ENCODE measurements around the gene NAT8L.

The NAT8L gene

DNA sequence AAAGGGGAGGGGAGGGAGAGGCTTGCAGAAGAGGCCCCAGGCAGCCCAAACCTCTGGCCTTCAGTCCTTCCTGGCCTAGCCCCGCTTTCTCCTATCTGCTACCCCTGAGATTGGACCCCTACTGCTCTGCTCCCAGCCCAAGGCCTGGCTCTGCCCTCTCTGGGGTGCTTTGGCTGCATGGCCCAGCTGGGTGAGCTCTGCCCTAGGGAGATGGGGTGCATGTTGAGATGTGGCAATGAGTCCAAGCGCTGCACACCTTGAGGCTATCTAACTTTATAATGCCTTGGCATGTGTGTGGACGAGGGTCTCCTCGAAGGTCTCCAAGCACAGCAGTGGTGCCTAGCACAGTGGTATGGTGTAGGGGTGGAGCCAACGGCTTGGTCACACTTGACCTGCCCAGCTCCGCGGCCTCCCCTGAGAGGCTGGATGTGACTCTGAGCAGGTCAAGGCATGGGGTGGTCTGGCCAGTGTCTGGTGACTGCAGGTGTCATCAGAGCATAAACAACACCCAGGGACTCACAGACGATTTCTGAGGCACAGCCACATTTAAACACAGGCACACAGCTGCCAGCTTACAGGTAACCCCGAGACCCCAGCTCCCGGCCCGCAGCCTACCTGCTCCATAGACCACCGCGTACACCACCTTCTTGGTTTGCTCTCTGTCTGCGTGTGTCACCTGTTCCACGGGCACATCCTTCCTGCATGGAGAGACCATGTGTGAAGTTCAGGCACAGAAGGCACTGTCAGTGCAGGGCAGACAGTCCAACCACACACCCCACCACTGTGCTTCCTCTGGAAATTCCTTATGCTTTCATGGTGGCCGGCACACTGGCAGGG, 36.3 kb downstream of the NAT8L start:
- DNase-seq (ENCODE audit: low read depth) = no peak

DNA sequence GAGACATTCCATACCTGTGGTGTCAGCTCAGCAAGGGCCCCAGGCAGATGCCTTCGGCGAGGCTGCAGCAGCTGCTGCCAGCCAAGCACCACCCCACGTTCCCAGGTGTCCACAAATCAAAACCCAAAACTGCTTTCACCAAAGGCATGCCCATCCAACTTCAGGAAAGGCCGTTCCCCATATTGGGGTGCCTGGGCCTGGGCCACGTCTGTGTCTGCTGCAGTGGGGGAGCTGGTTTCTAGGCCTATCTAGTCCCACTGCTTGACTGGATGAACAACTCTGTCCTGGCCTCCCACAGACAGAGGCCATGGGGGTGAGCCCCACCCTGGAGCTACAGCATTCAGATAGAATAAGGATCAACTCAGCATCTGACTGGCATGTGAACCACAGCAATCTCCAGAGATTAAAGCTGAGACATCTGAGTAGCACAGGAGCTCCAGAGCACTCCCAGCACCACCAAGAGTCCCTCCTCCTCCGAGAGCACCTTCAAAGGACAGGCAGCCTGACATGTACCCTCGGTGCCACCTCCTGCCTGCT, 37.0 kb downstream of the NAT8L start:
- no peak for DNase-seq (ENCODE audit: low read depth)

DNA sequence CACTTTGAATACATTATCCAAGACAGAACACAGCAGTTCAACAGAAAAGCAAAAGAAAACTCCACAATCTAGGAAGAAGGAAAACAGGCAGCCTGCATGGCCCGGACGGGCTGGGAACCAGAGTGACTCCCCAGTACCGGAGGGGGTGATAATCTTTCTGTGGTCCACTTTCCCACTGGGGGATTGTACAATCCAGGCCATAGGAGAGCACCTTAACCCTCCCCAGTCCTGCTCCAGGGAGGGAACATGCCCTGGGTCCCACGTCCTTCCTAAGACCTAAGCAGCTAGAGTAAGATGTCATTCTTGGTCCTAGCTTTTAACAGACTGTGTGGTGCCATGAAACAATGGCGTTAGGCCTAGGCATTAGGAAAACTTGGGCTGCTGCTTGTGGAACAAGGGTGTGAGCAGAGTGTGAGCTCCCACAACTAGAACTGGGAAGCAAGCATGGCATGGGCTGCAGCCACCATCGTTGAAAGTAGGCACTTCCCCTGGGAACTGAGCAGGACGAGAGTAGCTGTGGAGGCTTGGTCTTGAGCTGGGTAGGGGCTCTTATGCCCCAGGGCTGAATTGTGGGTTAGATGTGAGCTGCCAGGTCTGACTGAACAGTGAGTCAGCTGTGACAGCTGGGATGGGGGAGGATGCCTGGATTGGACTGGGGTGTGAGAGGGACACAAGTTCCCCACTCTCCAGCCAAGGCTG, 42.4 kb downstream of the NAT8L start:
- DNase-seq (ENCODE audit: low read depth) = no peak

DNA sequence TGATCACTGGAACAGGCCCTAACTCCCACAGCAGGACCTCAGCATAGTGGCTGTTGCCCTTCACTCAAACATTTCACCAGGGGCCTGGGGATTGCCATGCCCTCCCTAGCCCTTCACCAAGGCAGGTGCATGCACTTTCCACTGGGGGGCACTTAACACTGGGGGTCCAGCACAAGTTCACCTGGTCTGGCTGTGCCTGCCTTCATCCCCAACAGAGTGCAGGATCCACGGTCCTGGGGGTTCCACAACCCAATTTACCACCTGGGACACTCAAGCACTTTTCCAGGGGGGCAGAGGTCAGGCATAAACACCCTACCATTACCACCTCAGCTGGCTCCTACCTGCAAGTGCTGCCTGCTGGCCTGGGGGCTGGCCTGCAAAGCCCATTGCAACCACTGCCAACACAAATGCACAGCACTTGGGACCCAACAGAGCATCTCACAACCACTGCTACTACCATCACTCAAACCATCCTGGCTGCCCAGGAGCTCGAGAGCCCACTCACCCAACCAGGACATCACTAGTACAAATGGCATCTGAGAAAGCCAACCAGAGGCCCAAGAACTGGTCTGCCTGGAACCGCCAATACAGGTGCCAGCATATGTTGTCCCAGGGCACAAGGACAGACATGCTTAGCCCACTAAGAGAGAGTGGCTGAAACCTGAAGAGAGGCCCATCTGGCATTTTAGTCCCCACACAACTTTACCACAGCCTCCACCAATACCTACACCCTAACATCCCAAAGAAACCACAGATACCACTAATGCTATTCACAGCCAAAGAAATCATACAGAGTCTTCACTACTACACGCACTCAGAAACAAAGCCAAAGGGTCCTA, 43.1 kb downstream of the NAT8L start:
- DNase-seq (ENCODE audit: low read depth) = no peak

DNA sequence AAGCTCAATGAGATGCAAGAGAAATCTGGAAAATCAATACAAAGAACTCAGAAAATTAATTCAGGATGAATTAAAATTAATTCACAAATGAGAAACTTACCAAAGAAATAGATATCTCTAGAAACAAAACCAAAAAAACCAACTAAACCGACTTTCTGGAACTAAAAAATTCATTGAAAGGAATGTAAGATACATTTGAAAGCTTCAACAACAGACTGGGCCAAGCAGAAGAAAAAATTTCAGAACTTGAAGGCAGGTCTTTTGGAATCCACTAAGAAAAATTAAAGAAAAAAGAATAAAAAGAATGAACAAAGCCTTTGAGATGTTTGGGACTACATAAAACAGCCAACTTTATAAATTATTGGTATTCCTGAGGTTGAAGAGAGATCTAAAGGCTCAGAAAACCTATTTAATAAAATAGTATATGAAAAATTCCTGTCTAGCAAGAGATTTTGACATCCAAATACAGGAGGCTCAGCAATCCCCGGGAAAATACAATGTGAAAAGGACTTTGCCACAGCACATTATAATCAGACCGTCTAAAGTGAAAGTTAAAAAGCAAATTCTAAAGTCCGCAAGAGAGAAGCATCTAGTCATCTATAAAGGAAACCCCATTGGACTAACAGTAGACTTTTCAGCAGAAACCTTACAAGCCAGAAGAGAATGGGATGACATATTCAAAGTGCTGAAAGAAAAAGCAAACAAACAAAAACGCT, 44.2 kb downstream of the NAT8L start:
- no peak for DNase-seq (ENCODE audit: low read depth)

DNA sequence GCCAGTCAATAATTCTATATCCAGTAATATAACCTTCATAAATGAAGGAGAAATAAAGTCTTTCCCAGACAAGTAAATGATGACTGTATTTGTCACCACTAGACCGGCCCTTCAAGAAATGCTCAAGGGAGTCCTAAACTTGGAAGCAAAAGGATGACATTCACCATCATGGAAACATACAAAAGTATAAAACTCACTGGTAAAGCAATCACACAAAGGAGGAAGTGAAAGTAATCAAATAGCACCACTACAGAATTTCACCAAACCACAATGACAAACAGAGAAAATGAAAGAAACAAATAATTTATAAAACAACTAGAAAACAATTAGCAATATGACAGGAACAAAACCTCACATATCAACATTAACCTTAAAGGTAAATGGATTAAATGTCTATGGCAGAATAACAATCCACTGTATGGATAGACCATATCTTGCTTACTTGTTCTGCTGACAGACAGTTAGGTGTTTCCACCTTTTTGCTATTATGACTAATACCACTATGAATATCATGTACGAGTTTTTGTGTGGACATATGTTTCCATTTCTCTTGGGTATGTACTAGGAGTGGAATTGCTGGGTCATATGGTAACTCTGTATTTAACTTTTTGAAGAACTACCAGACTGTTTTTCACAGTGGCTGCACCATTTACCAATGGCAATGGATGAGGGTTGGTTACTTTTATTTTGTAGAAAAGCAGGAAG, 44.9 kb downstream of the NAT8L start:
- no peak for DNase-seq (ENCODE audit: low read depth)

DNA sequence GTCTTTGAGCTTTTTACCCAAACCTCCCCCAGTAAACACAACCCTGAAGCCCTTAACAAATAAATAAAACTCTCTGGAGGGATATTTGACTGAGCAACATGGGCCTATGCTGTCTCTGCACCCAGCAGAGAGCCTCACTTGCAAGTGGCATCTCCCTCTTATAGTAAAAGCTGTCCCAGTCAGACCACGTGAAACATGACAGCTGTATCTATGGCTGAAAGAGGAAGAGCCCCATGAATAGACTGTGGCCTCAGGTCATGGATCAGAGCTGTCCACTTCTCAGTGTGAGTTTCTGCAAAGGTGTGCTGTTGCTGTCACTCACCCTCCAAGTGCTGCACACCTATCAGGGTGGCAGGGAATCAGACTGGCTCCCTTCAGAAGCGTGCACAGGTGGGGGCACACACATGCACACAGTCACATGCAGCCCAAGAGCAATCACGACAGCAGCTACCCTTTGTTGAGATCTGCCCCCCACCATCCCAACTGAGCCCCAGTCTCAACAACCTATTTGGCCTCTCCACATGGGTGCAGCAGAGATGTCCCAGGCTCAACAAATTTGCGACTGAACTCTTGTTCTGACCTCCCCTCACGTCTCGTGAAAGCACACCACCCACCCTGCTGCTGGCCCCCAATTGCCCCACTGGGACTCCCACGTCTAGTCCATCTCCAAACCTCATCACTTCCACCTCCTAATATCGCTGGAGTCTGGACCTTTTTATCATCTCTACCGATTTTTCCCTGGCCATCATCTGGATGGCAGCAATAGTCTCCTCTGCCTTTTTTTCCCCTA, 45.6 kb downstream of the NAT8L start:
- no peak for DNase-seq (ENCODE audit: low read depth)

DNA sequence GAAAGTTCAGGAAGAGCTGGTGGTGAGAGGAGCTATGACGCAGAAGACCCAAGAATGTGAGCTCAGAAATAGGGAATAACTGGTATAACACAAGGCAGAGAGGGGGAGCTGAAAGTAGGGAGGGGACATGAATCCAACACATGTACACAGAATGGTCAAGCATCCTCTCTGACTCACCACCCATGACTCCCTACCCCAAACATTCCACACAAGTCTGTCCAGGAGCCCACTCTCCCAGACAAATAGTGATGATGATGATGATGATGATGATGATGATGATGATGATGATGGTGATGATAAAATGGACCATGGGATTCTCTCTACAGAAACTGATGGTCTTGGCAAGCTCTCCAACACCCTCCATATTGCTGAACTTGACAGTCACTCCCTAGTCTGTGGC, 46.4 kb downstream of the NAT8L start:
- no peak for DNase-seq (ENCODE audit: low read depth)

DNA sequence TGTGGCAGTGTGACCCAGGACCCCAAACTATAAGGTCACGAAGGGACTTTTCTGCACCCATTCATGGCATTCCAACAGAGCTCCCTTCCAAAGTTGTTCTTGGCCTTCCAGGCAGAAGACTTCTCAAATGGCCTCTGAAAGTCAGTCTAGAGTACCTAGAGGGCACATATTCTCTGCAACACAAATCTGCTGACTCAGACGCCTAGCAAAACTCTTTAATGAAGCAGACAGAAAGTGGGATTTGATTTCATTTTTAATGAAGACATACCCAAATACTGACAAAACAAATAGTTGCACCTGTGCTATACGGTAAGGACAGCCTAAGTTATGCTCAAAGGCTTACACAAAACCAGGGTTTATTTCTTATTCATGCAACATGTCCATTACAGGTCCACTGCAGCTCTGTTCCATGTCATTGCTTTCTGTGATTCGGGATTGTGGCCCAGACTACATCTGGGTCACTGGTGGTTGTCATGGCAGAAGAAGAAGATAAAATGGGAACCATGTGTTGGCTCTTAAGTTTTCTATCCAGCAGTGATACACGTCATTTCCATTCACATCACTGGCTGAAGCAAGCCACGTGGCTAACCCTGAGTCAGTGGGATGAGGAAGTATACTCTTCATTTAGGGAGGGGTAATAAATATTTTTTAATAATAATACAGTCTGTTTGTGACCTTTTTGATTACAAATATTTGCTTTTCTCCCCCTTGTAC, 57.7 kb downstream of the NAT8L start:
- no peak for DNase-seq (ENCODE audit: low read depth)
